ENCODE results near the gene PCDH17. TPM values are rescaled to one million over a fixed set of nuclear protein-coding genes. Genes with fewer than 3 reads are reported as not detected.

PCDH17 gene
- total RNA-seq, 4 donors from 2014 or later, result 2.3 to 26.0 (median 3.7) TPM

DNA sequence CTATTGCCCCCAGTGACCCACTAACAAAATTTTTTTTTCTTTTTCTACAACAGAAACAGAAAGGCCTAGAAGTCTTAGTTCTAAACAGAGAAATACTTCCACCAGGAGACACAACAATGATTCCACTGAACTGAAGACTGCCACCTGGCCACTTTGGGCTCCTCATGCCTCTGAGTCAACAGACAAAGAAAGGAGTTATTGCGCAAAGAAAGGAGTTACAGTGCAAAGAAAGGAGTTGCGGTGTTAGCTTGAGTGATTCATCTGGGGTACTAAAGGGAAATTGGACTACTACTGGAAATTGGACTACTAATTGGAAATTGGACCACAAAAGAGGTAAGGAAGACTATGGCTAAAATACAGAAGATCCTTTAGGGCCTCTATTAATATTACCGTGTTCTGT, 116.6 kb downstream of the PCDH17 start:
- H3K27me3 ChIP-seq, result no peaks in the 10 kb centered on the region
- no peaks in the 10 kb centered on the region for H3K4me1 ChIP-seq
- H3K36me3 ChIP-seq, result no peaks in the 10 kb centered on the region
- H3K27ac ChIP-seq, result no peak overlapping the region
- 76 to 97% methylated on average over 3 of the region's 3 CpGs for WGBS, 2 donors
- TF ChIP-seq, protein P1, sequence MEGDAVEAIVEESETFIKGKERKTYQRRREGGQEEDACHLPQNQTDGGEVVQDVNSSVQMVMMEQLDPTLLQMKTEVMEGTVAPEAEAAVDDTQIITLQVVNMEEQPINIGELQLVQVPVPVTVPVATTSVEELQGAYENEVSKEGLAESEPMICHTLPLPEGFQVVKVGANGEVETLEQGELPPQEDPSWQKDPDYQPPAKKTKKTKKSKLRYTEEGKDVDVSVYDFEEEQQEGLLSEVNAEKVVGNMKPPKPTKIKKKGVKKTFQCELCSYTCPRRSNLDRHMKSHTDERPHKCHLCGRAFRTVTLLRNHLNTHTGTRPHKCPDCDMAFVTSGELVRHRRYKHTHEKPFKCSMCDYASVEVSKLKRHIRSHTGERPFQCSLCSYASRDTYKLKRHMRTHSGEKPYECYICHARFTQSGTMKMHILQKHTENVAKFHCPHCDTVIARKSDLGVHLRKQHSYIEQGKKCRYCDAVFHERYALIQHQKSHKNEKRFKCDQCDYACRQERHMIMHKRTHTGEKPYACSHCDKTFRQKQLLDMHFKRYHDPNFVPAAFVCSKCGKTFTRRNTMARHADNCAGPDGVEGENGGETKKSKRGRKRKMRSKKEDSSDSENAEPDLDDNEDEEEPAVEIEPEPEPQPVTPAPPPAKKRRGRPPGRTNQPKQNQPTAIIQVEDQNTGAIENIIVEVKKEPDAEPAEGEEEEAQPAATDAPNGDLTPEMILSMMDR (IDR thresholded peaks at IDR 0.05), result no peak
- no peak for TF ChIP-seq POLR2A (IDR thresholded peaks at IDR 0.05)
- no peak overlapping the region for H3K4me3 ChIP-seq (replicated peaks in 1 of 3)
- intact Hi-C loops (cut with DNase I), result no loop called here
- no peak for DNase-seq
- no peaks in the 10 kb centered on the region for H3K9me3 ChIP-seq

DNA sequence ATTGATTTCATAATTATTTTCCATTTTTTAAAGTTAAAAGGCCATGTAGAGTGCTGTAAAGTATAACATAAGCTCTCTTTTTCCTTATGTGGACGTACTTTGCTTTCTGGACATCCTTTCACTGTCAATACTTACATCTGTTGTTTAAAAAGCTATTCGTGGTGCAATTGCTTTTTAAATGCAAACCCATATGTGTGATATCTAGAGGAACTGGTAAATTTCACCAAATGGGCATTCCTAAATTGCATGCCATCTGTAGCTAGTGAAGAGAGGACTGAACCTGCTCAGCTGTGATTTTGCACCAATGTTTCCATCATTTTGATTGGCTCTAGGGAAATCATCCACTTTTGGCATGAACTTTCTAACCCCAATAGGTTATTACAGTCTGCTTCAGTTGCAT, 129.4 kb downstream of the PCDH17 start:
- Histone ChIP-seq H3K27me3 (no peaks in the 10 kb centered on the region), H3K4me3 (replicated peaks in 1 of 3) (no peak overlapping the region), H3K27ac (no peak overlapping the region), H3K9me3 (no peaks in the 10 kb centered on the region), H3K4me1 (no peaks in the 10 kb centered on the region), H3K36me3 (no peaks in the 10 kb centered on the region)
- no peak for DNase-seq
- 67 to 71% methylated on average over 2 of the region's 2 CpGs for WGBS, 2 donors
- TF ChIP-seq, protein P1 (IDR thresholded peaks at IDR 0.05), result no peak
- no peak for TF ChIP-seq POLR2A (IDR thresholded peaks at IDR 0.05)
- intact Hi-C loops (cut with DNase I), result no loop called here

DNA sequence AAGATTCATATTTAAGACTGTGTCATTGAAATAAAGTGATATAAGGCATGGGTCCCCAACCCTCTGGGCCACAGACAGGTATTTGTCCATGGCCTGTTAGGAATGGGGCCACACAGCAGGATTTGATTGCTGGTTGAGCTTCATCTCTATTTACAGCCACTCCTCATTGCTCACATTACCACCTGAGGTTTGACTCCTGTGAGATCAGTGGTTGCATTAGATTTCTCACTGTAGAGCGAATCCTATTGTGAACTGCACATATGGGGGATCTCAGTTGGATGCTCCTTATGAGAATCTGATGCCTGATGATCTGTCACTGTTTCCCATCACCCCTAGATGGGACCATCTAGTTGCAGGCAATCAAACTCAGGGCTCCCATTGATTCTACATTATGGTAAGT, 132.1 kb downstream of the PCDH17 start:
- Histone ChIP-seq H3K27ac (no peak overlapping the region), H3K9me3 (no peaks in the 10 kb centered on the region), H3K4me1 (no peaks in the 10 kb centered on the region), H3K36me3 (no peaks in the 10 kb centered on the region), H3K27me3 (no peaks in the 10 kb centered on the region), H3K4me3 (replicated peaks in 1 of 3) (no peak overlapping the region)
- WGBS, 2 donors, result 94 to 100% methylated on average over 1 of the region's 1 CpG
- TF ChIP-seq, protein P1 (IDR thresholded peaks at IDR 0.05), result no peak
- DNase-seq, result no peak
- intact Hi-C loops (cut with DNase I), result no loop called here
